GM06990 (cell line): ENCODE measurements around the gene MAD1L1.

Source experiments
- DNase-seq: peaks from one replicate; pipeline ENCODE4 v3.0.0-alpha.2; 2011; ENCODE audit not compliant: insufficient read length; ENCODE audit errors: extremely low read depth
- H3K27me3 ChIP-seq: replicated peaks from 2 replicates; pipeline ENCODE4 v1.6.0; 2011; ENCODE audit warnings: low read length; ENCODE audit not compliant: control insufficient read depth, insufficient read depth
- H3K36me3 ChIP-seq: 2 replicates; pipeline ENCODE4 v1.5.1; 2011; ENCODE audit warnings: low read length; ENCODE audit not compliant: control insufficient read depth, insufficient read depth
- H3K4me3 ChIP-seq: replicated peaks from 2 replicates; pipeline ENCODE4 v1.5.1; 2011; ENCODE audit warnings: low read depth, mild to moderate bottlenecking, control low read depth, low read length
- CTCF ChIP-seq: IDR thresholded peaks from 2 replicates; pipeline ENCODE4 v1.5.1; 2011; ENCODE audit warnings: low read length, control low read depth, mild to moderate bottlenecking, inconsistent platforms; ENCODE audit not compliant: insufficient read depth, poor library complexity, severe bottlenecking

The MAD1L1 gene

GRCh38 chr7:1893451-1893850, 339.3 kb downstream of the MAD1L1 start:
- DNase-seq = no peak
- Histone ChIP-seq H3K36me3 (peaks cover 20% of the 10 kb centered on the region), H3K4me3 (no peak overlapping the region), H3K27me3 (no peaks in the 10 kb centered on the region)
- TF ChIP-seq CTCF = no peak

- TF ChIP-seq CTCF = no peak
- Histone ChIP-seq H3K4me3 (no peak overlapping the region), H3K36me3 (peaks cover 22% of the 10 kb centered on the region), H3K27me3 (no peaks in the 10 kb centered on the region)
- no peak for DNase-seq
These were observed 339.7 kb downstream of the MAD1L1 start for GRCh38 chr7:1893036-1893435.

- Histone ChIP-seq H3K27me3 (no peaks in the 10 kb centered on the region), H3K36me3 (peaks cover 27% of the 10 kb centered on the region), H3K4me3 (no peak overlapping the region)
- DNase-seq = no peak
- no peak for TF ChIP-seq CTCF
These were observed 340.5 kb downstream of the MAD1L1 start for GRCh38 chr7:1892011-1892965.

- Histone ChIP-seq H3K4me3 (no peak overlapping the region), H3K27me3 (no peaks in the 10 kb centered on the region), H3K36me3 (peaks cover 28% of the 10 kb centered on the region)
- TF ChIP-seq CTCF = no peak
- DNase-seq = no peak
These were observed 342.2 kb downstream of the MAD1L1 start for GRCh38 chr7:1890289-1891235.

GRCh38 chr7:1889556-1890181, 343.1 kb downstream of the MAD1L1 start:
- no peak for DNase-seq
- Histone ChIP-seq H3K36me3 (peaks cover 26% of the 10 kb centered on the region), H3K27me3 (no peaks in the 10 kb centered on the region), H3K4me3 (no peak overlapping the region)
- TF ChIP-seq CTCF = no peak
